ENCODE data around the gene GOLGB1.
A peak's percentile ranks its signal among the peaks of the same experiment; 100 is the strongest.

GOLGB1 gene

DNA sequence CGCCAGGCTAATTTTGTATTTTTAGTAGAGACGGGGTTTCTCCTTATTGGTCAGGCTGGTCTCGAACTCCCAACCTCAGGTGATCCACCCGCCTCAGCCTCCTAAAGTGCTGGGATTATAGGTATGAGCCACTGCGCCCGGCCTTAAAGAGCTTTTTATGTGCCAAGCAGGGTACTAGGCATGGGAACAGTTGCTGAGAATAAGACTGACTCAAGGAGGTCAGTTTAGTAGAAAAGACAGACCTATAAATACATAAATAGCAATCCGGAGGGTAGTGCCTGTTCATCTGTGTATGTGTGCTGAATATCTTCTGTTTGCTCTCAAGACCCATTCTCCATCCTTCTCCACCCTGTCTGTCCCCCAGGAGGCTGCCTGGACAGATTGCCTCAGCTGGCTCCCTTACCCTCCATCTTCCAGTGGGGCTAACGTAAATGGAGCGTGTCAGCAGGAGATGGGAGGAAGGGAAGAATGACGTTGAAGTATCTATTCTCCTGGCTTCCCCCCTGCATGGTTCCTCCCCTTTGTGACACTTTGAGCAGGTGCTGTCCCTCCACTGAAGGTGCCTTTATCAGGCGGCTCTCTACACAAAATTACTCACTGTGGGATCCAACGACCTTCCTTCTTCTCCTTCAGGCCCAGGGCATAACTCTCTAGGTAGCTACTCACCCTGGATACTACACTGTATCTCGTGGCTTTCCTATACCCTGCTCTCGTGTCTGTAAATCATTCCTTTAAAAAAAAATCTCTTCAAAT is 125.2 kb downstream of the GOLGB1 start:
- DNase-seq (ENCODE audit: insufficient read length, low spot score) (no peak), FAIRE-seq (peak; percentile 26)
- TF ChIP-seq SPI1 (IDR thresholded peaks at IDR 0.05; ENCODE audit: low read depth, low read length): no peak
- TF ChIP-seq POLR2A (IDR thresholded peaks at IDR 0.05; ENCODE audit: low read depth, low read length): no peak
- no peak for TF ChIP-seq TAF1 (IDR thresholded peaks at IDR 0.05; ENCODE audit: low read depth, low read length)
- TF ChIP-seq PAX5 (IDR thresholded peaks at IDR 0.05; ENCODE audit: insufficient read depth, low read length, severe bottlenecking): no peak
- no peak for TF ChIP-seq POU2F2 (IDR thresholded peaks at IDR 0.05; ENCODE audit: low read depth, low read length)
- no peak for TF ChIP-seq POLR2AphosphoS5 (IDR thresholded peaks at IDR 0.05; ENCODE audit: low read depth, low read length)

DNA sequence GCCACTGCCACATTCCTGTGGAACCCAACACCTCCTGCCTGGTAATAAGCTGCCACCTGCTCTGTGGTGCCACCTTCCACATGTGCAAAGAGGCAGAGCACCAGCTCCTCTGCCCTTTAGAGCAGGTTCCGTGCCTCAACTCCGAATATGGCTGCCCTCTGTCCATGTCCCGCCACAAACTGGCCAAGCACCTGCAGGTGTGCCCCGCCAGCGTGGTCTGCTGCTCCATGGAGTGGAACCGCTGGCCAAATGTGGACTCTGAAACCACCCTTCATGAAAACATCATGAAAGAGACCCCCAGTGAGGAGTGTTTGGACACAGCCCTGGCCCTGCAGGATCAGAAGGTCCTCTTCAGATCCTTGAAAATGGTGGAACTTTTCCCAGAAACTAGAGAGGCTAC is 128.1 kb downstream of the GOLGB1 start:
- TF ChIP-seq TAF1 (IDR thresholded peaks at IDR 0.05; ENCODE audit: low read depth, low read length): no peak
- TF ChIP-seq SPI1 (IDR thresholded peaks at IDR 0.05; ENCODE audit: low read depth, low read length): no peak
- TF ChIP-seq POU2F2 (IDR thresholded peaks at IDR 0.05; ENCODE audit: low read depth, low read length): no peak
- no peak for TF ChIP-seq POLR2AphosphoS5 (IDR thresholded peaks at IDR 0.05; ENCODE audit: low read depth, low read length)
- TF ChIP-seq POLR2A (IDR thresholded peaks at IDR 0.05; ENCODE audit: low read depth, low read length): no peak
- no peak for TF ChIP-seq PAX5 (IDR thresholded peaks at IDR 0.05; ENCODE audit: insufficient read depth, low read length, severe bottlenecking)

DNA sequence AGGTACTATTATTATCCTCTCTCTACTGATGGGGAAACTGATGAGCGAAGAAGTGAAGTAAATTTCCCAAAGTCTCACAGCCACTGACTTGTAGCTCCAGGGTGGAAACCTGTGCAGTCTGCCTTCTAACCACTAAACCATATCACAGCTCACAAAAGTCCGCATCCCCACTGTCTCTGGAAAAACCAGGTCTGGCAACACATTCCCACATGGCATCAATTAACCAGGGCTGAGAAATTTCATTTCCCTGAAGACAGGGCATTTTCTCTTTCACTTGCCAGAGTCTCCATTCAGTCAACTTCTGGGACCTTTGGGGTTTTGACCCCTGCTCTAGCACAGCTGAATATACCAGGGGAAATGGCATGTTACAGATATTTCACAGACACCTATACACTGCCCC is 129.8 kb downstream of the GOLGB1 start:
- TF ChIP-seq POLR2AphosphoS5 (IDR thresholded peaks at IDR 0.05; ENCODE audit: low read depth, low read length) (no peak), PAX5 (IDR thresholded peaks at IDR 0.05; ENCODE audit: insufficient read depth, low read length, severe bottlenecking) (no peak), POLR2A (IDR thresholded peaks at IDR 0.05; ENCODE audit: low read depth, low read length) (no peak), TAF1 (IDR thresholded peaks at IDR 0.05; ENCODE audit: low read depth, low read length) (no peak), SPI1 (IDR thresholded peaks at IDR 0.05; ENCODE audit: low read depth, low read length) (no peak), POU2F2 (IDR thresholded peaks at IDR 0.05; ENCODE audit: low read depth, low read length) (no peak)
- no peak for DNase-seq (ENCODE audit: insufficient read length, low spot score)
- FAIRE-seq: no peak

More for the DNA sequence above, 128.1 kb downstream of the GOLGB1 start:
- DNase-seq (ENCODE audit: insufficient read length, low spot score) (no peak), FAIRE-seq (no peak)
